Breast epithelium (tissue), 3 donors: Measurements from ENCODE around the gene RECQL.

Source experiments
- CTCF ChIP-seq, 3 donors: fragments of 450-650 bp; IDR thresholded peaks; one replicate each; pipeline ENCODE4 v1.5.1; 2016 to 2017; ENCODE audit warnings: antibody characterized with exemption in 3 of 3, mild to moderate bottlenecking in 3 of 3, moderate library complexity in 3 of 3
- POLR2A ChIP-seq: fragments of 450-650 bp; IDR thresholded peaks from one replicate; pipeline ENCODE4 v1.6.1; 2016; ENCODE audit warnings: antibody characterized with exemption, mild to moderate bottlenecking, moderate library complexity
- POLR2AphosphoS5 ChIP-seq, 3 donors: sonication (generic); formaldehyde crosslinking; IDR thresholded peaks; one replicate each; pipeline ENCODE4 v1.6.1; 2017; ENCODE audit warnings: antibody characterized with exemption in 3 of 3

- TF ChIP-seq CTCF (IDR thresholded peaks at IDR 0.05) (no peak), POLR2A (no peak), POLR2AphosphoS5 (IDR thresholded peaks at IDR 0.05) (no peak)
Measured at GRCh38 chr12:21518451-21518850, 17.0 kb upstream of the RECQL start.
